ENCODE measurements around the gene WDR74.

Gene WDR74

DNA sequence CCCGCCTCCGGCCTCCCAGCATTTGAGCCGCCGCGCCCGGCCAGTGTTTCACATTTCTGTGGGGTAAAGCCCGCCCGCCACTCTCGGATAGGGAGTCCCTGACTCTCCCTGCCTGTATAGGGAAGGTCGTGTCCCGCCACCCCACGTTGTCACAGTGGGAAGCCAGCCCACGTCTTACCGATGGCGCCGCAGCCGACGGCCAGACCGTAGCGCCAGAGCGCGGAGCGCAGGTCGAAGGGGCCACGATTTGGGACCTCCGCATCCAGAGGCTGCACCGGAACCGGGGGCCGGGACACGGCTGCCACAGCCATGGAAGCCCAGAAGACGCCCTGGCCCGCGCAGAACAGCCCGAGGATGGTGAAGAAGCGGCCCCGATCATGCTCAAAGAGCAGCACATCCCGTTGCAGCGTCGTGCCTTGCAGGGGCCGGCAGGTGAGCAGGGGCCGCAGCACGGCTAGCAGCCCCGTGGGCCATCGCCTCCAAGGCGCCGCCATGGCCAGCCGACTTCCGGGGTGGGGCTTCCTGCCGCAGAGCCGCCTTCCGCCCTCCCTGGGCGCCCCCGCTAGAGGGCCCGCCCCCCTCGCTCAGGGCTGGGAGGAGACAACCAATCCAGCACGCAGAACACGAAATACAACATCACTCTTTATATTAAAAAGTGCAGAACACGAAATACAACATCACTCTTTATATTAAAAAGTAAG lies 47.7 kb downstream of the WDR74 start, which contains the start of gene TMEM223:
Gene TMEM223 (minus strand): TSS at position 506 of the 701 bp plus-strand sequence. CDS start 12 bp downstream, at position 494.
- peak; percentile 83 to 85 for DNase-seq

DNA sequence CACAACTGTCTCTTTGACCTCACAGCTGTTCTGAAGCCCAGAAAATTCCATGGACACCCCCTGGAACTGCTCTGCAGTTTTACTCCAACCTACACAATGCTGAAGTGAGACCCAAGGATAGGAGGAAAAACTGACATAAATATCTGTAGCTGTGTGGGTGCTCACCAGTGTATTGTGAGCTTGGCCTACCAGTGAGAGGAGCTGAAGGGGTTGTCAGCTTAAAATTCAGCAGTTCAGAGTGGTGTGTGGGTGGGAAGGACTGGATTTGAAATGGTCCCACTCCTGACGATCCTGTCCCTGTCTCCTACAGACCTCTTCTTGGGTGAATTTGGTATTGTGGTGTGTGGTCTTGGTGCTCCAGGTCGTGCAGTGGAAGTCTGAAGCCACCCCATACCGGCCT lies 49.8 kb downstream of the WDR74 start:
- no peak for DNase-seq

DNA sequence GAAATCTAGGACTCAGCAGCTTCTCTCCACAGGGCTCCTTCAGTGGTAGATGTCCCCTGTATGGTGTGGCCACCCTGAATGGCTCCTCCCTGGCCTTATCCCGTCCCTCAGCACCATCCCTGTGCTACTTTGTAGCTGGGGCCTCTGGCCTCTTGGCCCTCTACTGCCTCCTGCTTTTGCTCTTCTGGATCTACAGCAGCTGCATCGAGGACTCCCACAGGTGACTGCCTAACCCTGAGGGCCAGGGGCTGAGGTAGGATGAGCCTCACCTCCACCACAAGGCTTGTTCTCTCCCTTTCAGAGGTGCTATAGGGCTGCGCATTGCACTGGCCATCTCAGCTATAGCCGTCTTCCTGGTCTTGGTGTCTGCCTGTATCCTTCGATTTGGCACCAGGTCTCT lies 50.4 kb downstream of the WDR74 start:
- DNase-seq = no peak

DNA sequence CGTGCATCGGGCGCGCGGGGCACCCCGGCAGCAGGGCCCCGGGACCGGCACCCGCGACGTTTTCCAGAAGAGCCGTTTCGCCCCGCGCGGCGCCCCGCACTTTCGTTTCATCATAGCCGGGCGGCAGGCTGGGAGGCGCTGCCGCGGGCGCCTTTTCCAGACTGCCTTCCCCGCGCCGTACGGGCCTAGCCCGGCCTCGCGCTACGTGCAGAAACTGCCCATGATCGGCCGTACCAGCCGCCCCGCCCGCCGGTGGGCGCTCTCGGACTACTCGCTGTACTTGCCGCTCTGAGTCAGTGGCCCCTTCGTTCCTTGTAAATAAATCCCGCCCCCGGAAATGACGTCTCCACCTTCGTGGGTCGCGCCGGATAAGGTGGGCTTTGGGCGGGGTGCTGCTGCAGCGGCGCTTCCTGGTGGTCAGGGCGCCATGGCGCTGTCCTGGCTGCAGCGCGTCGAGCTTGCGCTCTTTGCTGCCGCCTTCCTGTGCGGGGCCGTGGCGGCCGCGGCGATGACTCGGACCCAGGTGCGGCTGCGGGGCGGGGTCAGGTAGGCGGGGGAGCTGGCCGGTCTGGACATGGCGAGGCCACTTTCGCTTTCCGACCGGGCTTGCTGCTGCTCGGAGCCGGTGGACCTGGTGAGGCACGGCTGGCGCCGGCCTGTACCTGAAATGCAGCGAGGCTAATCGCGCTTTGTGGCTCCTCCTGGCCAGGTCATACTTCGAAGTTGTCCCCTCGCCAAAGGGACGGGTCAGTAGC lies 52.2 kb downstream of the WDR74 start, which contains the start of gene TMEM179B:
Gene TMEM179B (plus strand): TSS at position 398 of the 755 bp plus-strand sequence. CDS start 30 bp downstream, at position 428.
- peak; percentile 96 for DNase-seq

DNA sequence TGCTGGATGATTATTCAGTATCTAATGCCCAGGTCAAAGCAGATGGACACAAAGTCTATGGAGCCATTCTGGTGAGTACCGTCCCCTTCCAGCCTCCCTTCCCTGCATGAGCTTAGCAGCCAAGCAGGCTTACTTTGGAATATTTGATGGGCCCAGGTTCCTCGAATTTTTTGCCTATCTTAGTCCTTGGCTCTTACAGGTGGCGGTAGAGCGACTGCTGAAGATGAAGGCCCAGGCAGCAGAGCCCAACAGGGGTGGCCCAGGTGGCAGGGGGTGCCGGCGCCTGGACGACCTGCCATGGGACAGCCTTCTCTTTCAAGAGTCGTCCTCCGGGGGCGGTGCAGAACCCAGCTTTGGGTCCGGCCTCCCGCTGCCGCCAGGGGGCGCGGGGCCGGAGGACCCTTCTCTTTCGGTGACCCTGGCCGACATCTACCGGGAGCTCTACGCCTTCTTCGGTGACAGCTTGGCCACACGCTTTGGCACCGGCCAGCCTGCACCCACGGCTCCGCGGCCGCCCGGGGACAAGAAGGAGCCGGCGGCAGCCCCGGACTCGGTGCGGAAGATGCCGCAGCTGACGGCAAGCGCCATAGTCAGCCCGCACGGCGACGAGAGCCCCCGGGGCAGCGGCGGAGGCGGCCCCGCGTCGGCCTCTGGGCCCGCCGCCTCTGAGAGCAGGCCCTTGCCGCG lies 52.9 kb downstream of the WDR74 start:
- DNase-seq = peak; percentile 76 to 77

Measured in Kasumi-1 (cell line).